Sigmoid colon (tissue), 3 donors: Measurements from ENCODE around the gene PIM3.

Experiments
- POLR2A ChIP-seq, 2 donors: fragments of 450-650 bp; IDR thresholded peaks; one replicate each; pipeline ENCODE4 v1.6.1; 2016; ENCODE audit warnings: antibody characterized with exemption in 2 of 2, mild to moderate bottlenecking in 2 of 2, moderate library complexity in 2 of 2
- TF ChIP-seq, protein P1 (sequence below), 4 experiments: fragments of 450-650 bp in 3 of 4; fragments of 200-600 bp in 1 of 4; IDR thresholded peaks; one replicate each; pipeline ENCODE4 v1.5.1; 2016 to 2019; ENCODE audit warnings: antibody characterized with exemption in 4 of 4, mild to moderate bottlenecking in 3 of 4, moderate library complexity in 2 of 4

DNA sequence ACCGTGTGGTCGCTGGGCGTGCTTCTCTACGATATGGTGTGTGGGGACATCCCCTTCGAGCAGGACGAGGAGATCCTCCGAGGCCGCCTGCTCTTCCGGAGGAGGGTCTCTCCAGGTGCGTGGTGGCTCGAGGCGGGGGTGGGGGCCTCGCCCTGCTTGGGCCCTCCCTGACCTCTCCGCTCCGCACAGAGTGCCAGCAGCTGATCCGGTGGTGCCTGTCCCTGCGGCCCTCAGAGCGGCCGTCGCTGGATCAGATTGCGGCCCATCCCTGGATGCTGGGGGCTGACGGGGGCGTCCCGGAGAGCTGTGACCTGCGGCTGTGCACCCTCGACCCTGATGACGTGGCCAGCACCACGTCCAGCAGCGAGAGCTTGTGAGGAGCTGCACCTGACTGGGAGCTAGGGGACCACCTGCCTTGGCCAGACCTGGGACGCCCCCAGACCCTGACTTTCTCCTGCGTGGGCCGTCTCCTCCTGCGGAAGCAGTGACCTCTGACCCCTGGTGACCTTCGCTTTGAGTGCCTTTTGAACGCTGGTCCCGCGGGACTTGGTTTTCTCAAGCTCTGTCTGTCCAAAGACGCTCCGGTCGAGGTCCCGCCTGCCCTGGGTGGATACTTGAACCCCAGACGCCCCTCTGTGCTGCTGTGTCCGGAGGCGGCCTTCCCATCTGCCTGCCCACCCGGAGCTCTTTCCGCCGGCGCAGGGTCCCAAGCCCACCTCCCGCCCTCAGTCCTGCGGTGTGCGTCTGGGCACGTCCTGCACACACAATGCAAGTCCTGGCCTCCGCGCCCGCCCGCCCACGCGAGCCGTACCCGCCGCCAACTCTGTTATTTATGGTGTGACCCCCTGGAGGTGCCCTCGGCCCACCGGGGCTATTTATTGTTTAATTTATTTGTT lies 2.4 kb downstream of the PIM3 start:
- TF ChIP-seq, protein P1, sequence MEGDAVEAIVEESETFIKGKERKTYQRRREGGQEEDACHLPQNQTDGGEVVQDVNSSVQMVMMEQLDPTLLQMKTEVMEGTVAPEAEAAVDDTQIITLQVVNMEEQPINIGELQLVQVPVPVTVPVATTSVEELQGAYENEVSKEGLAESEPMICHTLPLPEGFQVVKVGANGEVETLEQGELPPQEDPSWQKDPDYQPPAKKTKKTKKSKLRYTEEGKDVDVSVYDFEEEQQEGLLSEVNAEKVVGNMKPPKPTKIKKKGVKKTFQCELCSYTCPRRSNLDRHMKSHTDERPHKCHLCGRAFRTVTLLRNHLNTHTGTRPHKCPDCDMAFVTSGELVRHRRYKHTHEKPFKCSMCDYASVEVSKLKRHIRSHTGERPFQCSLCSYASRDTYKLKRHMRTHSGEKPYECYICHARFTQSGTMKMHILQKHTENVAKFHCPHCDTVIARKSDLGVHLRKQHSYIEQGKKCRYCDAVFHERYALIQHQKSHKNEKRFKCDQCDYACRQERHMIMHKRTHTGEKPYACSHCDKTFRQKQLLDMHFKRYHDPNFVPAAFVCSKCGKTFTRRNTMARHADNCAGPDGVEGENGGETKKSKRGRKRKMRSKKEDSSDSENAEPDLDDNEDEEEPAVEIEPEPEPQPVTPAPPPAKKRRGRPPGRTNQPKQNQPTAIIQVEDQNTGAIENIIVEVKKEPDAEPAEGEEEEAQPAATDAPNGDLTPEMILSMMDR (IDR thresholded peaks at IDR 0.05): no peak
- TF ChIP-seq POLR2A (IDR thresholded peaks at IDR 0.05): no peak
